Parathyroid adenoma (tissue), 2 donors: ENCODE results near the gene DPF3.

ENCODE experiments used
- H2AFZ ChIP-seq: fragments of 300-600 bp; sonication (generic); one replicate; pipeline ENCODE4 v1.7.0; 2017; ENCODE audit warnings: antibody characterized with exemption, mild to moderate bottlenecking
- H3K27ac ChIP-seq: fragments of 300-600 bp; sonication (generic); one replicate; pipeline ENCODE4 v1.7.0; 2017
- H3K27me3 ChIP-seq: fragments of 300-600 bp; sonication (generic); one replicate; pipeline ENCODE4 v1.7.0; 2017; ENCODE audit warnings: low read length; ENCODE audit not compliant: control insufficient read depth, insufficient read depth
- H3K36me3 ChIP-seq: fragments of 300-600 bp; sonication (generic); one replicate; pipeline ENCODE4 v1.7.0; 2017; ENCODE audit warnings: low read length; ENCODE audit not compliant: control insufficient read depth, insufficient read depth
- H3K4me1 ChIP-seq: fragments of 300-600 bp; sonication (generic); one replicate; pipeline ENCODE4 v1.7.0; 2017; ENCODE audit warnings: control low read depth
- H3K4me2 ChIP-seq: fragments of 300-600 bp; sonication (generic); one replicate; pipeline ENCODE4 v1.7.0; 2017; ENCODE audit warnings: low read length
- H3K4me3 ChIP-seq: fragments of 300-600 bp; sonication (generic); one replicate; pipeline ENCODE4 v1.7.0; 2017; ENCODE audit warnings: low read depth, low read length
- H3K79me2 ChIP-seq: fragments of 300-600 bp; sonication (generic); one replicate; pipeline ENCODE4 v1.7.0; 2017; ENCODE audit warnings: control low read depth
- H3K9ac ChIP-seq: fragments of 300-600 bp; sonication (generic); one replicate; pipeline ENCODE4 v1.7.0; 2017; ENCODE audit warnings: mild to moderate bottlenecking
- H3K9me3 ChIP-seq: fragments of 300-600 bp; sonication (generic); one replicate; pipeline ENCODE4 v1.7.0; 2017; ENCODE audit warnings: low read length; ENCODE audit not compliant: control insufficient read depth
- TF ChIP-seq, protein P1 (sequence below): fragments of 300-600 bp; sonication (generic); IDR thresholded peaks from one replicate; pipeline ENCODE4 v1.7.0; 2017; ENCODE audit warnings: antibody characterized with exemption, mild to moderate bottlenecking
- donor health status: primary hyperparathyroidism.

DPF3 gene

DNA sequence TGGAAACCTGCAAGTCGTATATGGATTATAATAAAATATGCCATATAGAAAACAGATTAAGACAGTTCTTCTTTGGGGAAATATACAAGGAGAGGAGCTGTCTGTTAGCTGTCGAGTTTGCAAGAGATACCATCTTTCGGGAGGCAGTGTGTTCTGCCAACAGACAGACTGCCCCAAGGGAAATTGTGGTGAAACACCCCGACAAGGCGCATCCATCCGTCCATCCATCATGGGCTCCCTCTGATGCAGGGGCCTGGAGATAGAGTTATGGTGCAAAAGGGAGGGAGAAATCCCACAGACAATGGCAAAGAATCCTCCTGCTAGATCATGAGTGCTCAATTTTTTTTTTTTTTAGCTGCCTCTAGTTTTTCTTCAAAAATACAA, 156.3 kb downstream of the DPF3 start:
- TF ChIP-seq, protein P1, sequence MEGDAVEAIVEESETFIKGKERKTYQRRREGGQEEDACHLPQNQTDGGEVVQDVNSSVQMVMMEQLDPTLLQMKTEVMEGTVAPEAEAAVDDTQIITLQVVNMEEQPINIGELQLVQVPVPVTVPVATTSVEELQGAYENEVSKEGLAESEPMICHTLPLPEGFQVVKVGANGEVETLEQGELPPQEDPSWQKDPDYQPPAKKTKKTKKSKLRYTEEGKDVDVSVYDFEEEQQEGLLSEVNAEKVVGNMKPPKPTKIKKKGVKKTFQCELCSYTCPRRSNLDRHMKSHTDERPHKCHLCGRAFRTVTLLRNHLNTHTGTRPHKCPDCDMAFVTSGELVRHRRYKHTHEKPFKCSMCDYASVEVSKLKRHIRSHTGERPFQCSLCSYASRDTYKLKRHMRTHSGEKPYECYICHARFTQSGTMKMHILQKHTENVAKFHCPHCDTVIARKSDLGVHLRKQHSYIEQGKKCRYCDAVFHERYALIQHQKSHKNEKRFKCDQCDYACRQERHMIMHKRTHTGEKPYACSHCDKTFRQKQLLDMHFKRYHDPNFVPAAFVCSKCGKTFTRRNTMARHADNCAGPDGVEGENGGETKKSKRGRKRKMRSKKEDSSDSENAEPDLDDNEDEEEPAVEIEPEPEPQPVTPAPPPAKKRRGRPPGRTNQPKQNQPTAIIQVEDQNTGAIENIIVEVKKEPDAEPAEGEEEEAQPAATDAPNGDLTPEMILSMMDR: no peak
- H3K4me1 ChIP-seq: no peaks in the 10 kb centered on the region
- H3K4me3 ChIP-seq: no peak overlapping the region
- H3K9me3 ChIP-seq: no peaks in the 10 kb centered on the region
- no peak overlapping the region for H2AFZ ChIP-seq
- H3K27ac ChIP-seq: no peak overlapping the region
- no peak overlapping the region for H3K9ac ChIP-seq
- H3K79me2 ChIP-seq: no peaks in the 10 kb centered on the region
- no peaks in the 10 kb centered on the region for H3K27me3 ChIP-seq
- no peak overlapping the region for H3K4me2 ChIP-seq
- H3K36me3 ChIP-seq: no peaks in the 10 kb centered on the region

DNA sequence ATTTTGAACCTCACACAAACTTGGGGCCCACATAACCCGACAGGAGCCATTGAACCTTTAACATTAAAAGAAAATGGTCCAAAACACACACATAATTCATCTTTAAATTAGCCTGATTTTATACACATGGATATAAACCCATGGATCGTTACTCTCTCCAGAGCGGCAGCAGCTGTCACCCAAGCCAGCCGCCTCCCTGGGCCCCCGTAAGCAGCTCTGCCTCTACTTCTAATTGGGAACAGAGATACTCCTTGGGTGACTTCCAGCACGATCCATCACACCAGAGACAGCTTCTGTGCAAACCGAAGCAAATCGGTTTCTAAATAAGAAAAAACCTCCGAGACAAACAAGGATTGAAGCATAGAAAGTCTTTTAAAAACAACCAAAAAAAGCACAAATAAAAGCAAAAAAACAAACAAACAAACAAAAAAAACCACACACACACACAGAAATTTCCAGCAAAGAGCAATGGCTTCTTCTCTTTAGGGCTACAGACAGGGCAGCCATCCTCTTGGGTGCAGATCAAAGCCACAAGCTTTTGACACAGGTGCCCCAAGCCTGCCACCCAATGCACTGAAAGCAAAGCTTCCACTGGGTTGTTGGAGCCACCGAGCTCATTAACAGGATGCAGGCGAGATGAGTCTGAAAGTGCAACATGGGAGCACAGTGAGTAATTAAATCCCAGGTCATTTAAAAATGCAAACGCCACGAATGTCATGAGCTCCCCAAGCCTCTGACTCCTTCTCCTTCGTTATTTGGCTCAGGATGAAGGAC, 156.9 kb downstream of the DPF3 start:
- TF ChIP-seq, protein P1: no peak
- Histone ChIP-seq H3K4me3 (no peak overlapping the region), H3K4me2 (no peak overlapping the region), H3K79me2 (no peaks in the 10 kb centered on the region), H3K9me3 (no peaks in the 10 kb centered on the region), H2AFZ (no peak overlapping the region), H3K4me1 (no peaks in the 10 kb centered on the region), H3K36me3 (no peaks in the 10 kb centered on the region), H3K27me3 (no peaks in the 10 kb centered on the region), H3K9ac (no peak overlapping the region), H3K27ac (no peak overlapping the region)

DNA sequence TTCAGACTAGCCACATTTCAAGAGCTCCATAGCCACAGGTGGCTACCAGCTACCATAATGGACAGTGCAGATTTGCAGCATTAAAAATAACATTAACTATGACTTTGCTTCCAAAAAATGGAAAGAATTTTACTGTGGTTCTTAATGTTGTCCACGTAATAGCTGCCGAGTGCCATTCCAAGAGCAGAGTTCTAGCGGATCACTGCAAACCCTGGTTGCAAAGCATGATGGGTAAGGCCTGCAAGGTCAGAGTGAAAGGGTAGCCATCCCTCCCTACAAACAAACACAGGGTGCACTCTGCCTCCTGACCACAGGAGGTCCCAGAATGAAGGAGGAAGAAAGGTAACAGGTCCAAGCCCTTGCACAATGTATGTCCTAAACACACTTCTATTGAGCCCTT, 157.6 kb downstream of the DPF3 start:
- Histone ChIP-seq H3K27ac (no peak overlapping the region), H3K4me1 (no peaks in the 10 kb centered on the region), H3K4me2 (no peak overlapping the region), H3K27me3 (no peaks in the 10 kb centered on the region), H3K36me3 (no peaks in the 10 kb centered on the region), H3K79me2 (no peaks in the 10 kb centered on the region), H2AFZ (no peak overlapping the region), H3K9ac (no peak overlapping the region), H3K4me3 (no peak overlapping the region), H3K9me3 (no peaks in the 10 kb centered on the region)
- TF ChIP-seq, protein P1: no peak

DNA sequence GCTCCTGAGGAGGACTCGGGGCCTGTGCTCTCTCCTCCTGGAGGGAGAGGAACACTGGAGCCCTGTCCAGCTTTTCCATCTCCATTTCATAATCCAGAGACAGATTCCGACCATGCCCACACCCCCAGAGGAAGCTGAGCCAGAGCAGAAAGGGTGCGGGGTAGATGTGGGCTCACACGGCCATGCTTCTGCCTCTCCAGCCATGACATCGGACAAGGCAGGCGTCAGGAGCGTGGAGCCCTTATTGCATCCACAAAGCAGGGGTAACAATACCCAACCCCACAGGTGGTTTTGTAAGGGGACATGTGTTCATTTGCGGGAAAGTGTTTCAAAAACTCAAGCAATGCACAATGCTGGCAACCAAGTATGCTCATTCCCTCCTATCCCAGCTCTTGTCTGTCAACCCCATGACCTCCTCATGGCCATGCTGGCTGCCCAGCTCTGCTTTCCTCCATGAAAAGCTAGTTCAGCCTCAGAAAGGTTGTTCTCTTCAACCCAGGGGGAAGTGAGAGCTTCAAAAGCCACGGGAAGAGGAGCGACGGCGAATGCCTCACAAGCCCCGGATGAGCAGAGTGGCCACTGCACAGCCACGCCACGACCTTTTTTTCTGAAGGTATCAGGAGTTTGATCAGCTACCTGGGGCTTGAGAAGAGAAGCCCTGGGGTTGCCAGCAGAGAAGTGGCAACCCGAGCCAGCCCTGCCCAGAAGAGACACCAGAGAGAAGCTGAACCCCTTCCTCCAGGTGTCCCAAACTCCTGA, 161.7 kb downstream of the DPF3 start:
- Histone ChIP-seq H3K4me3 (no peak overlapping the region), H3K9ac (no peak overlapping the region), H3K4me2 (no peak overlapping the region), H3K27ac (no peak overlapping the region), H3K36me3 (no peaks in the 10 kb centered on the region), H3K79me2 (no peaks in the 10 kb centered on the region), H3K4me1 (no peaks in the 10 kb centered on the region), H3K27me3 (no peaks in the 10 kb centered on the region), H2AFZ (no peak overlapping the region), H3K9me3 (no peaks in the 10 kb centered on the region)
- TF ChIP-seq, protein P1: no peak
